Peyer's patch (tissue), 4 donors: ENCODE results near the gene MORN5.

Source experiments
- CTCF ChIP-seq, 6 experiments: fragments of 450-650 bp in 4 of 6; fragments of 200-600 bp in 2 of 6; sonication (generic) in 1 of 6; IDR thresholded peaks; one replicate each; pipeline ENCODE4 v1.5.1; 2017 to 2019; ENCODE audit warnings: antibody characterized with exemption in 6 of 6, mild to moderate bottlenecking in 3 of 6, moderate library complexity in 1 of 6
- POLR2A ChIP-seq, 2 donors: fragments of 450-650 bp; IDR thresholded peaks; one replicate each; pipeline ENCODE4 v1.5.1; 2017; ENCODE audit warnings: antibody characterized with exemption in 2 of 2, mild to moderate bottlenecking in 2 of 2, moderate library complexity in 2 of 2

GRCh38 chr9:122119721-122120120 is 40.0 kb upstream of the MORN5 start:
- TF ChIP-seq CTCF (IDR thresholded peaks at IDR 0.05) (no peak), POLR2A (IDR thresholded peaks at IDR 0.05) (no peak)
